Measurements from ENCODE around the gene NSFL1C.
"Not testable (repeated sequence)": the region's sequence is repeated elsewhere in the genome, so short reads cannot be mapped to it uniquely, and the experiment has no call there.

NSFL1C gene

DNA sequence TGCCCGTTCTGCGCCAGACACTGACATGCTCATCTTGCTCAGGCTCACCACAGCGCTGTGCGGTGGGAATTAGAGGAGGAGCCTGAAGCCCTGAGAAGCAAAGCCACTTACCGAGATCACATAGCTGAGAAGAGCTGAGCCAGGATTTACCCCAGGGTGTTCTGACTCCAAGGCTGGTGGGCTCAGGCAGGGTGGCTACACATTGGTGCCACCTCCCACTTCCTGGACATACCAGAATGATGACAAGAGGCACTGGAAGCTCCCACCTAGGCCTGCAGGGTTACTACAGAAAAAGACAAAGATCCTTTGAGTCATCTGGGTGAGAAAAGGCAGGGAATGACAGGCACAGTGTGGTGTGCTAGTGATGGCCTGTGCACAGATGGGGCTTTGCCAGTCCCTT is 49.4 kb downstream of the NSFL1C start:
- DNase-seq (ENCODE audit: extremely low read depth, low read depth) = no peak
- TF ChIP-seq, protein P1, sequence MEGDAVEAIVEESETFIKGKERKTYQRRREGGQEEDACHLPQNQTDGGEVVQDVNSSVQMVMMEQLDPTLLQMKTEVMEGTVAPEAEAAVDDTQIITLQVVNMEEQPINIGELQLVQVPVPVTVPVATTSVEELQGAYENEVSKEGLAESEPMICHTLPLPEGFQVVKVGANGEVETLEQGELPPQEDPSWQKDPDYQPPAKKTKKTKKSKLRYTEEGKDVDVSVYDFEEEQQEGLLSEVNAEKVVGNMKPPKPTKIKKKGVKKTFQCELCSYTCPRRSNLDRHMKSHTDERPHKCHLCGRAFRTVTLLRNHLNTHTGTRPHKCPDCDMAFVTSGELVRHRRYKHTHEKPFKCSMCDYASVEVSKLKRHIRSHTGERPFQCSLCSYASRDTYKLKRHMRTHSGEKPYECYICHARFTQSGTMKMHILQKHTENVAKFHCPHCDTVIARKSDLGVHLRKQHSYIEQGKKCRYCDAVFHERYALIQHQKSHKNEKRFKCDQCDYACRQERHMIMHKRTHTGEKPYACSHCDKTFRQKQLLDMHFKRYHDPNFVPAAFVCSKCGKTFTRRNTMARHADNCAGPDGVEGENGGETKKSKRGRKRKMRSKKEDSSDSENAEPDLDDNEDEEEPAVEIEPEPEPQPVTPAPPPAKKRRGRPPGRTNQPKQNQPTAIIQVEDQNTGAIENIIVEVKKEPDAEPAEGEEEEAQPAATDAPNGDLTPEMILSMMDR (IDR thresholded peaks at IDR 0.05; ENCODE audit: low read depth, low read length) = no peak

DNA sequence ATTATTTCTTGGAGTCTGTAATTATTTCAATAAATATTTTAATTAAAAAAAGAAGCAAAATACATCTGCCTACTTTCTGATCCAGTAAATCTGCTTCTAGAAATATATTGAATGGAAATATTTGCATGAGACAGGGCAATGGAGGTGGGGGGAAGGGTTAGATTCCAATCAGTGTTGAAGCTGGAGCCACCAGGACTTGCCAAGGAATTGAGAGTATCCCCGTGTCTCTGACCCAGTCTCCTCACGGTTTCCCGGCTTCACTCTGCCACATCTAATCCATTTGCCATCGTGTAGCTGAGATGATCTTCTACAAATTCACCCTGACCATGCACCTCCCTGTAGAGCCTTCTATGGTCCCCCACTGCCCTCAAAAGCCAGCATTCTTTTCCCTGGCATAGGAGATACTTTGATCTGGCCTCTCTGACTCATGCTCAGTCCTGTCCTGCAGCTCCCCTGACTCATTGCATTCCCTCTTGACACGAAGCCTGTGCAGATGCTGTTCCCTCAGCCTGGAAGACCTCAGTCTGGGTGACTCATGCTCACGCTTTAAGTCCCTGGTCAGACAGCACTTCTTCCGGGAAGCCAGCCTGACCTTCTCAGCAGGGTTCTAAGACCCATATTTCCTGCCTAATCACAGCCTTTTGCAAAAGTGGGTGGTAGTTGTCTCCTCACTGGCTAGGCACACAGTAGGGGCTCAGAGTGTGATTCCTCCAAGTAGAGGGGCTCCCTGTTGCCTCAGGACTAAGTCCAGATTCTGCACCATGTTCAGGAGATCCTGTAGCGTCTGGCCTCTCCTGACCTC is 50.8 kb downstream of the NSFL1C start:
- DNase-seq (ENCODE audit: extremely low read depth, low read depth) = peak; percentile 44
- TF ChIP-seq, protein P1 (IDR thresholded peaks at IDR 0.05; ENCODE audit: low read depth, low read length) = no peak

DNA sequence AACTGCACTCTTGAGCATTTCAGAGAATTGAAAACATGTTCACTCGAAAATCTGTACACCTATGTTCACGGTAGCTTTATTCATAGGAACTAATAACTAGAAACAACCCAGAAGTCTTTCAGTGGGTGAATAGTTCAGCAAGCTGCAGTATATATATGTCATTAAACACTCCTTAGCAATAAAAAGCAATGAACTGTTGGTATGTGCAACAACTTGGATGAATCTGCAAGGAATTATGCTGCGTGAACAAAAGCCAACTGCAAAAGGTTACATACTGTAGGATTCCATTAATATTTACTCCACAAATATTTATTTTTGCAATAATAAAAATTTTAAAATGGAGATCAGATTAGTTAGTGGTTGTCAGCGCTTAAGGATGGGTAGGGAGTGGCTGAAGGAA is 51.7 kb downstream of the NSFL1C start:
- no peak for DNase-seq (ENCODE audit: extremely low read depth, low read depth)
- TF ChIP-seq, protein P1 (IDR thresholded peaks at IDR 0.05; ENCODE audit: low read depth, low read length) = no peak

DNA sequence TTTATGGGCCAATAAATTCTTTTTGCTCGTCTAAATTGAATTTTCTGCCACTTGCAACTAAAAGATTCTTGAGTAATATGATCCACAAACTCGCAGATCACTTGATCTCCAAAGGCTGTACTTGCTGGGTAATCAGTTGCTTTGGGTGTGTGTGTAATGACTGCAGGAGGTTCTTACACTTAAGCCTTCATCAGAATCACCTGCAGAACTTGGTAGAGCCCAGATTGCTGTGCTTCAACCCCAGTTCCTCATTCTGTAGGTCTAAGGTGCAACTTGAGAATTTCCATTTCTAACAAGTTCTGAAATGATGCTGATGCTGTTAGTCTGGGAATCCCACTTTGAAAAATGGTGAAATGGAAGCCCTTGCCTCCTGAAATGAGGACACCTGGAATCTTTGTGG is 60.8 kb downstream of the NSFL1C start:
- DNase-seq (ENCODE audit: extremely low read depth, low read depth) = no peak
- TF ChIP-seq, protein P1 (IDR thresholded peaks at IDR 0.05; ENCODE audit: low read depth, low read length) = no peak

DNA sequence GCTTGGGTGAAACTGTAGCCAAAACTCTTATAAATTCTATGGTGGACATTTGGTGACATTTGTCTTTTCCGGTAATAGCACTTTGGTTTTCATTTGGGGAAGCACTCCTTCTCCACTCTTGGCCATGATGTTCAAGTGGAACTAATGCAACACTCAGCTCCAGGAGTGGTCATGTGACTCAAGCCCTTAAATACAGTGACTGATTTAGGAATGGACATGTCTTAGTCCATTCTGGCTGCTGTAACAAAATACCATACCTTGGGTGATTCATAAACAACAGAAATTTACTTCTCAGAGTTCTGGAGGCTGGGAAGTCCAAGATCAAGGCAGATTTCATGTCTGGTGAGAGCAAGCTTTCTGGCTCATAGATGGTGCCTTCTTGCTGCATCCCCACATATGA is 63.0 kb downstream of the NSFL1C start:
- TF ChIP-seq, protein P1 (IDR thresholded peaks at IDR 0.05; ENCODE audit: low read depth, low read length) = no peak
- no peak for DNase-seq (ENCODE audit: extremely low read depth, low read depth)

DNA sequence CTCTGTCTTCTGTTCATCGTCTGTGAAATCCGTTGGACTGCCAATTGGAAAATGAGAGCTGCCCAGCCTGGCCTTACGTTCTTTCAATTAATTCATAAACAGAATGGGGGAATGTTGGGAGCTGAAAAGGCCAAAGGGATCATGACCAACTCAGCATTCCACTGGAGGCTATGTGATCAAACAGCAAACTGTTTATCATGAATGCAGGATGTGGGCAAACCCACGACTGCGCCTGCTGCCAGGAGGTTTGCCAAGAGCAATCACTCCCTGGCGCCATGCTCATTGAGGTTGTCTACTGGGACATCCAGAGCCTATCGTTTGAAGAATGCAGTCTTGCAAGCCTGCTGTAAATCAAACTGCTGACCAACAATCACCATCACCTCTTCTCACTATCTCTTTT is 64.5 kb downstream of the NSFL1C start:
- no peak for DNase-seq (ENCODE audit: extremely low read depth, low read depth)
- TF ChIP-seq, protein P1 (IDR thresholded peaks at IDR 0.05; ENCODE audit: low read depth, low read length) = no peak

DNA sequence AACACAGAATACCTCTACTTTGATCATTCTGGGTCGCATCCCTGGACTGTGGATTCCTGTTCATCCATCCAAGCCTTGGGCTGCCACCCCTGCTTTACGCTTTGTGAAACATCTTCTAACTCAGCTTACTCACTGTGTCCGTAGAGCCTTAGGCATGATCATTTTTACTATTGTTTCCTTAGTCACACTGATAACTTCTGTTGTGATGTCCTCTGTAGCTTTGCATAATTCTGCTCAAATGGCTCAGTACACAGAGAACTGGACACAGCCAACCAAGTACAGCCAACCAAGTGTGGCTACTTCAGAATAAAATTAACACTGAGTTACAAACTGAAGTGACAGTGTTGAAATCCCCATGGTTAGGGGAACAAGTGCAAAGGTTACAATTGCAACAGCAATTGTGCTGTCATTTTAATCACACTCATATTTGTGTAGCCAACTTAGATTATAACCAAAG is 65.2 kb downstream of the NSFL1C start:
- TF ChIP-seq, protein P1 (IDR thresholded peaks at IDR 0.05; ENCODE audit: low read depth, low read length) = no peak
- no peak for DNase-seq (ENCODE audit: extremely low read depth, low read depth)

DNA sequence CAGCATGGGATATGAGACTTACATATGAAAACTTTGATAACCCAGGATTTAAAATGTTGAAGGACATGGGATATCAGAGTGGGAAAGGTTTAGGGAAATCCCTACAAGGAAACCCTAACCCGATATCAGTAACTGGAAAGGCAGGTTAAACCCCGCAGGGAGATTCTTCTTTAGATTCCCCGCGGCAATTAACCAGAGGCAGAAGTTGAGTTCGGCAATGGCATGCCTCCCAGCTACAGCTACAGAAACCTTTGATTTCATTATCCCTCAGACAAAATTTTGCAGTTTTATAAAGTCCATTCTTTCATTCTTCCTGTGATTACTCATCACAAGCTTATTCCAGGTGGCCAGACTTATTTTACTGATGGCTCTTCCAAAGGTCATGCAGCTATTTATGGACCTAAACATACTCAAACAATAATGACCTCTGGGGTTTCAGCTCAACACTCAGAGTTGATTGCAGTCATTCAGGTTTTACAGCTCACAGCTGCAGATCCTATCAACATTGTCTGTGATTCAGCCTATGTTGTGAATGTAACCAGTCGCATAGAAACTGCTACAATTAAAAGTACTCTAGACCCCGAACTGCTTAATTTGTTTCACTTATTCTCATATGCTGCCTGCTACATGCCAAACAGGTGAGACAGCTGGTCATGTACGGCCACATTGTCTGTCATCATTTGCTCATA is 66.8 kb downstream of the NSFL1C start:
- DNase-seq (ENCODE audit: extremely low read depth, low read depth) = not testable (repeated sequence)

DNA sequence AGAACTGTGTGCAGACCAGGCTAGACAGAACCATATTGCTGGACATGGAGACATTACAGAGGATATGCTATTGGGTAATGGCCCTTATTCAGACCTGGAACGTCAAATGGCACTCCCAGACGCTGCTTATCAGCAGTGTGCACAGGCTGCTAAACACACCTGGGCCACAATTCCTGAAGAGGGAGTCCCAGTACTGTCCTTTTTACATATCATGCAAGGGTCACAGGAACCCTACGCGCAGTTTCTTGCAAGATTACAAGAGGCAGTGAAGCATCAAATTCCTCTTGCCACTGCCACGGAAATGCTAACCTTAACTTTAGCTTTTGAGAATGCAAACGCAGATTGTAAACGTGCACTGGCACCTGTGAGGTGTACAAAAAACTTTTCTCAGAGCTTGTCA is 68.5 kb downstream of the NSFL1C start:
- DNase-seq (ENCODE audit: extremely low read depth, low read depth) = not testable (repeated sequence)
